Peyer's patch (tissue), 4 donors: Measurements from ENCODE around the gene MET.

Source experiments
- POLR2A ChIP-seq, 2 donors: fragments of 450-650 bp; IDR thresholded peaks; one replicate each; pipeline ENCODE4 v1.5.1; 2017; ENCODE audit warnings: antibody characterized with exemption in 2 of 2, mild to moderate bottlenecking in 2 of 2, moderate library complexity in 2 of 2
- TF ChIP-seq, protein P1 (sequence below), 6 experiments: fragments of 450-650 bp in 4 of 6; fragments of 200-600 bp in 2 of 6; sonication (generic) in 1 of 6; IDR thresholded peaks; one replicate each; pipeline ENCODE4 v1.5.1; 2017 to 2019; ENCODE audit warnings: antibody characterized with exemption in 6 of 6, mild to moderate bottlenecking in 3 of 6, moderate library complexity in 1 of 6

DNA sequence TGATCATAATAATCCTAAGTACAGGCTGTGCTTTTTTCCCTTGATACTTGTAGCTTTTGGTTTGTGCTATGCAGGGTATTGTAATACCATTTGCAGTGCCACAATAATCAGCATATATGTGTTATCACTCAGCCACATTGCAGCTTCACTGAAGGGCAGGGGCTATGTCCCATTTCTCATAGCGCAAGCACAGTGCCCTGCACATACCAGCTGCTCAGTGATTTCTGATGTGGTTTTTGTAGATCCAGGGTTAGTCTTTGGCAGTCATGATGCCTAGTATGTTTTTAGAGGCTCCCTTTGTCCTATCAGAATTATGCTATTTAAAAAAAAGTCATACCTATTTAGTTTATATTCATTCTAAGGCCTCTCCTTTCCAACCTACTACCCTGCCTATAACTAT is 25.8 kb downstream of the MET start:
- TF ChIP-seq, protein P1, sequence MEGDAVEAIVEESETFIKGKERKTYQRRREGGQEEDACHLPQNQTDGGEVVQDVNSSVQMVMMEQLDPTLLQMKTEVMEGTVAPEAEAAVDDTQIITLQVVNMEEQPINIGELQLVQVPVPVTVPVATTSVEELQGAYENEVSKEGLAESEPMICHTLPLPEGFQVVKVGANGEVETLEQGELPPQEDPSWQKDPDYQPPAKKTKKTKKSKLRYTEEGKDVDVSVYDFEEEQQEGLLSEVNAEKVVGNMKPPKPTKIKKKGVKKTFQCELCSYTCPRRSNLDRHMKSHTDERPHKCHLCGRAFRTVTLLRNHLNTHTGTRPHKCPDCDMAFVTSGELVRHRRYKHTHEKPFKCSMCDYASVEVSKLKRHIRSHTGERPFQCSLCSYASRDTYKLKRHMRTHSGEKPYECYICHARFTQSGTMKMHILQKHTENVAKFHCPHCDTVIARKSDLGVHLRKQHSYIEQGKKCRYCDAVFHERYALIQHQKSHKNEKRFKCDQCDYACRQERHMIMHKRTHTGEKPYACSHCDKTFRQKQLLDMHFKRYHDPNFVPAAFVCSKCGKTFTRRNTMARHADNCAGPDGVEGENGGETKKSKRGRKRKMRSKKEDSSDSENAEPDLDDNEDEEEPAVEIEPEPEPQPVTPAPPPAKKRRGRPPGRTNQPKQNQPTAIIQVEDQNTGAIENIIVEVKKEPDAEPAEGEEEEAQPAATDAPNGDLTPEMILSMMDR (IDR thresholded peaks at IDR 0.05): no peak
- TF ChIP-seq POLR2A (IDR thresholded peaks at IDR 0.05): no peak
